Right hindlimb (tissue), 1 donor: ENCODE measurements around the gene CEP128.

Experiments
- DNase-seq: peaks from one replicate; pipeline ENCODE4 v3.0.0-alpha.2; 2018

CEP128 gene

DNA sequence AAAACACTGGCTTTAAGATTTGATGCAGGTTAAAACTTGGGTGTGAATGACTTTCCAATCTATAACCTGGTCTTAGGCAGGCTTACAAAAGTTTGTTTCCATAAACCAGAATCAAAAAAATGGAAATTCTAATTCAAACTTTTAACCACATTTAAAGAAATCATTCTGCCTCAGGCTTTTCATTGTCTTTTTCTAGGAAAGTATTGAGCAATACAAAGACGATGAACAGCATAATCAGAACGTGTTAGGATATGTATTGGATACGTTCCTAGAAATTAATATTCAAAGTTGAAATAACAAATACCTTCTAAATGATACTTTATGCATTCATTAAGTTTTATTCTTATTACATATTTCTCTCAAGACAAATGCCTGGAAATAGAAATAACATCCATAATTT lies 172.9 kb downstream of the CEP128 start:
- DNase-seq, result no peak

DNA sequence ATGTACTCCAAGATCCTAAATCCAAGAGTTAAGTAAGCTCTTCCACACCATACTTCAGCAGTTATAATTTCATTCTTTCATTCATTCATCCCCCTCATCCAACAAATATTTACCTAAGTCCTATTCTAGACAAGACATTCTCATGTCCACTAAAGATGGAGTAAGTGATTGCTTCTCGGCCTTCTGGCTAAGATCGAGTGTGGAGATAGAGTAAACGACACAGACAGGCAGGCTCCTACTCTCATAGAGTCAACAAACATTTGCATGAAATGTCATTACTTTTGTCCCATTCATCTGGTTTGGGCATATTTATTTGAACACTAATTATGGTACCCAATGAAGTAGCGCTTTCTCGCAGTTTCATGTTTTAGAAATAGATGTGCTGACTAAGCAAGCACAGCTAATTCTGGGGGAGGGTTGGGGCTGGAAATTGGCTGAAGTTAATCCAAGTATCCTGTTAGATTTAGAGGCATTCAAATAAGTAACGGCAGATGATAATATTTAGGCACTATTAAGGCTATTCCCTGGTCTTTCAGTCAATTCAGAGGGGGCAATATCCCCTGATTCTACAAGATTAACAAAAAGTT lies 176.5 kb downstream of the CEP128 start:
- no peak for DNase-seq

DNA sequence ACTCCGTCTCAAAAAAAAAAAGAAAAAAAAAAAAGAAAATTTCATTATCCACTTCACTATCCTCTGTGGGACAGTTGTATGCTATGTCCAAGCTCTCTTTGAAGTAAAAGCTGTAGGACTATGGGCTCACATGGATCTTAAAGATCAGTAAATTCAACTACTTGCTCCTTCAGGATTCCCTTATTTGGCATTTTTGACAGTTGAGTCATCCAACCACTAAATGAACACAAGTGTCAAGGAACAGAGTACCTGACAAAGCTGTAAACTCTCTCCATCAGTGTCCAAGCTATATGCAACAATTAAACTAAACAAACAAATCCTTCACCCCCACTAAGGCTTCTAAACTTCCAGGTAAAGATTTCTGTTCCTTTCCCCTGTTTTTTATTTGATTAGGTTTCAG lies 177.0 kb downstream of the CEP128 start:
- no peak for DNase-seq

DNA sequence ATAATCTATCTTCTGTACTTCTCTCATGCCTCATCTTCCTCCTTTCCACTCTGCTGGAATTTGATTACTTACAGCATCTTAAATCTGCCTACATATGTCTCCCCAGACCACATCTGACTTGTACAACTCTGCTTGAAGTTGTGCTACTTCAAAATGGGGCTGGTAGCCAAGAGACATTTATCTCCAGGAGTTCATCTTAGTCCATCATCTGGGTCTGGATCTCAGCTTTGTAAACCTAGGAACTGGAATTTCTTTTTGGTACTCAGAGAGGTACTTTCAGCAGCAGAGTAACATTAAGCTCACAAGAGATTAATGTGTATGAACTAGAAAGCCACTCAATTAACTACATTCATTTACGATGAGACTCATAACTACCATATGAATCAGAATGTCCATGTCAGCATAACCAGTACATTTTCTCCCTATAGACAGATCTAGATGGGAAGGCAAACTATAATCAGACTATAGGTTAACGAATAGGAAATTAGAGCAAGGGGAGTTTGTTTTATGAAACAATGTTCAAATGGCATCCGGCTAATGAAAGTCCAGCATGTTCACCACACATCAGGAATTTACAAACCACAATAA lies 178.8 kb downstream of the CEP128 start:
- no peak for DNase-seq

DNA sequence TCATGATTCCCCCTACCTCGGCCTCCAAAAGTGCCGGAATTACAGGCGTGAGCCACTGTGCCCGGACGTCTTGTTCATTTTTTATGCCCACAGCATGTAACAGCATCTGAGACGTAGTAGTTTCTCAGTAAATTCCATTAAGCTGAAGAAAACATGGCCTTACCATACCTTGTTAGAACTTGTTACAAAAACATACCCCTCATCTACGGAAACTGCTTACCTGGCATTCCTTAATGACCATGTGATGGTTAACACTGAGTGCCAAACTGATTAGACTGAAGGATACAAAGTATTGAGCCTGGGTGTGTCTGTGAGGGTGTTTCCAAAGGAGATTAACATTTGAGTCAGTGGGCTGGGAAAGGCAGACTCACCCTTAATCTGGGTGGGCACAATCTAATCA lies 186.8 kb downstream of the CEP128 start:
- DNase-seq, result no peak

DNA sequence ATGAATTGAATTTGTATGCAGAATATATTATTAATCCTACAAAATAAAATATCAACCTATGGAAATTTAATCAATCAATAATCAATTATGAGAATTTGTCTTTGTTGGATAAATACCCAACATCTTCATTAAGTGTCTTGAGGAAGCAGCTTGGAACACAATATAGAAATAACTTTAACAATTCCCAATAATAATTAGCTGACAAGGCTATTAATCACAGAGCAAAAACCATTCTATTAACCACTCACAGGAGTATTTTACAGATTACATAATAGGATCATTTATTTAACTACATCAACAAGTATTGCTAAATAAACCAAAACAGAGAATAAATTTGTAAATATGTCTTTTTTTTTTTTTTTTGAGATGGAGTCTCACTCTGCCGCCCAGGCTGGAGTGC lies 190.3 kb downstream of the CEP128 start:
- DNase-seq, result no peak

DNA sequence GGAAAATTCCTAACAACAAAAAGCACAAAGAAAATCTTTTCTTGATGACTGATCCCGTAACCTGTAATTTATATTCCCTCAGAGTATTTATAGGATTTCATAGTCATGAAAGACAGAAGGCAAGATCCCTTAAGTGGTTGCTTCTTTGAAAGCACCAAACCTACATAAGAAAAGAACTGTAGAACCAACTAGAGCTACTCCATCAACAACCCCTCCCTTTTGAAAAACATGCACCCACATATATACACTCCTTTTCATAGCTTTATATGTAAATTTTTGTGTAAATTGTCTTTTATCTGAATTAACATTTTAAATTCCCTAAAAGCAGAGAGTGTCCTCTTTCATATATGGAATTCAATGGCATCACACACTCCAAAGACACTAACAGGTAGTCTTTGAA lies 215.3 kb downstream of the CEP128 start:
- no peak for DNase-seq

DNA sequence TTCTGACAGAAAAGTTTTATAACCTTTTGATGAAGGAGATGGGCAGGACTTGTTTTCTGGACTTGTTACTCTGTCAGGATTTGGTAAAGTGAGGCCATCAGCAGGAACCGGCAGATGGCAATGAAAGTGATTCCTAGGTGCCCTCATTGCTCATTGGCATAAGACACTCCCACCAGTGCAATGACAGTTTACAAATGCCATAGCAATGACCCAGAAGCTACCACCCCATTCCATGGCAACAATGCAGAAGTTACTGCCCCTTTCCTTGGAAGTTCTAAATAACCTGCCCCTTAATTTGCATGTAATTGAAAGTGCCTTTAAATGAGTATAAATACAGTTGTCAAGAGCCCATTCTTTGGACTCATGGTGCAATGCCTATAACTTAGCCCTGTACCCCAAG lies 222.6 kb downstream of the CEP128 start:
- DNase-seq, result no peak

DNA sequence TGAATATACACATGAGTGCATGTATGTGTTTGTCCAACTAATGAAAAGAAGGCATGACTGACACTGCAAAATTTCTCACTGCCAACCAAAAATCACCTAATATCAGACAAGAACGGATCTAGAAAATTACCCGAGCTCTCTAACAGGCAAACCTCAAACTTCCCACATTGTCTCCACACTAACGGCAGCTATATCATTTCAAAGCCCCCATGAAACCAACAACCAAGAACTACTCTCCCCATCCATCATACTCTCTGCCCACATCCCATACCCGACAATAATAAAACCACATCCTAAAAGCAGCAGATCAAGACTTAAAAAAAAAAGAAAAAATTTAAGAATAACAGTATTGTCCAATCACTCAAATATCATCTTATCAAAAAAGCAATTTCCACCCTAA lies 227.1 kb downstream of the CEP128 start:
- no peak for DNase-seq

DNA sequence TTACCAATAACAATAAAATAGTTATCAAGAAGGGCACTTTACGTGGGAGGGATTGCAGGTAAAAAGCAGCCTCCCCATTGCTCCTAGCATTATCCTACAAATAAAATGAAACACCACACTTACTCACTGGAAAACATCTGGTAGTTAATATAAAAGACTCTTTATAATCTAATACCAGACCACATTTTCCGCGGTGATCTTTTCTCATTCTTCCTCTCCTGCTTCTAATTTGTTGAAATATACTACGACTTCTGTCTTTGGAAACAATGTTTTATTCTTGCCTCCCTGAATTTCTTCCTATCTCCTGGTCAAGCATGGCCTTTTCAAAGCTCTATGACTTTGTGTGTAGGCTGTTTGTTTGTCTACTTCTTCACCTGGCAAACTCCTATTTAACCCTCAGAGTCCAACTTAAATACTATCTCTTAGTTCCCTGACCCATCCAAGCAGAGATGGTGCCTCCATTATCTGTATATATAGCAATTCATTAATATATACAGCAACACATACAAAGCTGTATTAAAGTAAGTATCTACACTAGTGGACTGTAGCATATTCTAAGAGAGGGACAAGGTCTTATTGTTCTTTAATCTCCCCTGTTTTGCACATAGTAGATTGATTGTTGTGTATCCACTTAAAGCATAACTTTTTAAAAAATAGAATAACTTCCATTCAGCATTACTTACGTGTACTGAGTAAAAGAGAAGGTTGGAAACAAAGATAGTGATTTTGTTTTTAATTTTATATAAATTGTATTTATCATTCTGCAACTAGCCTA lies 228.3 kb downstream of the CEP128 start:
- no peak for DNase-seq

DNA sequence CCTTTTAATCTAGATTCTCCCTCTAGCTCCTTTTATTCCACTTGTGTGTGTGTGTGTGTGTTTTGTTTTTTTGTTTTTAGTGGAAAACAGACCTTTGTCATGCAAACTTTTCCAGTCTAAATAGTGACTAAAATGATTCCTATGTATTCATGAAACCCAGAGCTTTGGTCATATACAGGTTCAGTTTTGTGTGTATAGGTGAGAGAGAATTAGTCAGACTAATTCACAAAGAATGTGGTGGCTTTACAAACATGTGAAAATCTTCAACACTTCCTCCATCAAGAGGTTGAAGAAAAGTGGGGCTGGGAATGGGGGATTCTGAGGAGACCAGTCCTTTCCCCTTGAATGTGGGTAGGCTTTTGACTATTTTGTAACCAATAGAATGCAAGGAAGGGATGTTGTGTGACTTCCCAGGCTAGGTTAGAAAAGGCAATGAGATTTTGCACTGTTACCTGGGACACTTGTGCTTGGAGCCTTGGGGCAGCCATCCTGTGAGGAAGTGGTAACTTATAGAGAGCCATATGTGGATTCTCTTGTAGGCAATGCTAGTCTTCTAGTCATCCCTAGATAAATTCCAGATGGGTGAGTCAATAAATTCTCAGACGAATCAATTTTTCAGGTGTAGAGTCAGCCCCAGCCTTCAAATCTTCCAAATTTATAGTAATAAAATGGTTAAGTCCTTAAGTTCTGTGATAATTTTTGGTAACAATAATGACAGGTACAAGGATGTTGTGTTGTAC lies 236.1 kb downstream of the CEP128 start:
- no peak for DNase-seq

DNA sequence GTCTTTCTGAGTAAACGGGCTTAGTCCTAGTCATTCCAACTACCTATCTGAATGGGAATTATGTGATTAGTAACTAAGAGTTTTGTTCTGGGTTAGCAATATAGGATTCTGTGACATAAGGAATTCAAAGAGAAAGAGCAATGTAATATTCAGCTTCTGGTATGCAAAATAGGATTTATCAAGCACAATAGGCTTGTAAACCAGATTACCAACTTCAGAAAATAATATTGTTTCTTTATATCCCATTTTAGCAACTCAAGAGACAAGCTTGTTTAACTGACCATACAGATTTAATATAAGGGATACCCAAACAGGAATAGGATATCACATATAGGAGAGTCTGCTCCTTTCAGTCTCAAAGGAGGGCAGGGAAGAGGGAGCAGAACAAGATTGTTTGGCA lies 240.9 kb downstream of the CEP128 start:
- no peak for DNase-seq

DNA sequence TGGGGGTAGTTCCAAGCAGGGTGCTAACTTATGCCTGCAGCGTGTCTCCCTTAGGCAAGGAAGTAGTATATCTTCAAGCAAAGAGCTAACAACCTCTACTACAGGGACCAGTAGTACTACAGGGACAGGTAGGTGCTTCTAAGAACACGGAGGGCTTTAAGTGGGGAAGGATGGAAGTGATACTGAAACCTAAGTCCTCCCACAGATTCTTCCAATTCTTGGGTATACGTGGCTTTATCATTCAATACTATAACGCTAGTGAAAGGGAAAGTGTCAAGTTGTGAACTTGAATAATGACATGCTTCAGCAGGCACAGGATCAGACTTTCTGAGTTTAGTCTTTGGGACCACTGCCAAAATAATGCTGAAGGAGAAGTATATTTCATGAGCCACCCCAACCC lies 241.7 kb downstream of the CEP128 start:
- DNase-seq, result no peak

DNA sequence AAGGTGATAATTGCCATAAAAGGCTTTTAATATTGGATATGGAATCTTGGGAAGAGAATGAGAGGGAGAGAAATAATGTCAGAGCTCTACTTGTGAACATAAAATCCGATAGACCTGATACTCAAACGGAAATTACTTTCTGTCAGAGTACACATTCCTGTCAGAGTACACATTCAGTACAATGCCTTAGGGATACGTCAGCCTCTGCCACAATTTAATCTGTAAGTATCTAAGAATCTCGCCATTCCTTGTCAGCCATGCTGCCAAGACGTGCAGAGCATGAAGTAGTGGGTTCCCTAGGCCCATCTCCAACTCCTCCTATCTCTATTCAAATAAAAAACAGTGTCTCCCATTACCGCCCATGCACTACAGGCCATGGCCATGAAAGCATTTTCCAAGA lies 242.6 kb downstream of the CEP128 start:
- no peak for DNase-seq

DNA sequence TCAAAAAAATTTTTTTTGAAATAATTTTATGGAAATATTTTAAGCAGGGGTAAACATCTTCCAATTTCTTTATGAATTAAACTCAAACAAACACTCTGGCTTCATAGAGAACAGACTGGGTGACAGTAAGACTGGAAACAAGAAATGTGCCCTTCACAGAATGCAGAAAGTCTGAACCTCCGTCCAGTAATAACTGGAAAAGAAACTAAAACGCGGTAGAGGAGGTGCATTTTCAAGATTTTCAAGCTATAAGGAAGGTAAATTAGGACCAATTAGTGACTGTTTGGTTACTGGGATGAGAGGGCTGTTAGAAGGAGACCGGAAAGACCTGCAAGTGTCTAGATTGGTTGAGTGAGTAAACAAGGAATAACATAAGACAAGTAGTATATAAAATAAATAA lies 245.7 kb downstream of the CEP128 start:
- DNase-seq, result no peak

DNA sequence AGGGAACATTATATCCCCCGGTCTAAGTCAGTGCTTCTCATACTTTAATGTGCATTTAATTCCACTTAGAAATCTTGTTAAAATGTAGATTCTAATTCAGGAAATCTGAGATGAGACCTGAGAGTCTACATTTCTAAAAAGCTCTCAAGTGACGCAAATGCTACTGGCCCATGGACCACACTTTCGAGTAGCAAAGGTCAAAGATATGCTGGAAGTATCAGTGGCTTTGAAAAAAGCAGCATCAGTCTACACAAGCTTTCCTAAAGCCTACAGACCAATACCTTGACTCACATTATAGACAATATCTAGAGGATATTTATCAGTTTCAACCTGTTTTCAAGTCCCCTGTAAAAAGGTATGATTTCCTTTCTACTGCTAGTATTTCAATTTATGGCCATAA lies 248.6 kb downstream of the CEP128 start:
- DNase-seq, result no peak

DNA sequence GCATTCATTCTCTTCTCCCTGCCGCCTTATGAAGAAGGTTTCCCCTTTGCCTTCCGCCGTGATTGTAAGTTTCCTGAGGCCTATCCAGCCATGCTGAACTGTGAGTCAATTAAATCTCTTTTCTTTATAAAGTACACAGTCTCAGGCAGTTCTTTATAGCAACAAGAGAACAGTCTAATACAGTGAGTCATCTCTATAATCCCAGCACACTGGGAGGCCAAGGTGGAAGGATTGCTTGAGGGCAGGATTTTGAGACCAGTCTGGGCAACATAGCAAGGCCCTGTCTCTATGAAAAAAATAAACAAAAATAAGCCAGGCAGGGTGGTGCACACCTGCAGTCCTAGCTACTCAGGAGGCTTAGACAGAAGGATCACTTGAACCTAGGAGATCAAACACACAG lies 259.9 kb downstream of the CEP128 start:
- DNase-seq, result no peak

DNA sequence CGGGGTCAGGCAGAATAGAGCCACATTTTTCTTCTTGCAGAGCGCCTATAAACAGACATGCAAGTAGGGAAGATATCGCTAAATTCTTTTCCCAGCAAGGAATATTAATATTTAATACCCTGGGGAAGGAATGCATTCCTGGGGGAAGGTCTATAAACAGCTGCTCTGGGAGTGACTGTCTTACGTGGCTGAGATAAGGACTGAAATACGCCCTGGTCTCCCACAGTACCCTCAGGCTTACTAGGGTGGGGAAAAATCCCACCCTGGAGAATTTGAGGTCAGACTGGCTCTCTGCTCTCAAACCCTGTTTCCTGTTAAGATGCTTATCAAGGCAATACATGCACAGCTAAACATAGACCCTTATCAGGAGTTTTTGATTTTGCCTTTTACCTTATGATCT lies 262.3 kb downstream of the CEP128 start:
- no peak for DNase-seq

DNA sequence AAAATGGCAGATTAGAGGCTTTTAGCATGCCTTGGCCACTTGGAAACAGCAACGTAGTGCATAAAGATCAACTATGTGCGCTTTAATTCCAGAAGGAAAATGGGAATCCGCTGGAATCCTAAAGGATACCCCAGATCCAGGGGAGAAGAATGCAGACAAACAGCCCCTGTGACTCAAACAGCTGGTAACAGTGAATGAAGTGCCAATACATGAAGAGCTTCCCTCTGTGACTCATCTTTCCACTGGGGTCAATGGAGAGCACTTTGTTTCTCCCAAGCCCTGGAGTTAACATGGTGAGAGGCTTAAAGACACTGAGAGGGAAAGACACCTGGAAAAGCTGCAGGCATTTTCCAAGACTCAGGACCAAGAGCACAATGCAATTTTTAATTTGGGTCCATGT lies 263.1 kb downstream of the CEP128 start:
- no peak for DNase-seq

DNA sequence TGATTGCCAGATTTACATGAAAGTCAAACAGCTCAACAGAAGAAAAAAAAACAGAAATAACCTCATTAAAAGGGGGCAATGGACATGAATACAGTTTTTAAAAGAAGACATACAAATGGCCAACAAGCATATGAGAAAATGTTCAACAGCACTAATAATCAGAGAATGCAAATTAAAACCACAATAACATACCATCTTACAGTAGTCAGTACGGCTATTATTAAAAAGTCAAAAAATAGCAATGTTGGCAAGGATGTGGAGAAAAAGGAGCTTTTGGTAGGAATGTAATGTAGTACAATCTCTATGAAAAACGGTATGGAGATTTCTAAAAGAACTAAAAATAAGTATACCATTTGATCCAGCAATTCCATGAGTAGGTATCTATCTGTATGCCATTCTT lies 272.1 kb downstream of the CEP128 start:
- DNase-seq, result no peak

DNA sequence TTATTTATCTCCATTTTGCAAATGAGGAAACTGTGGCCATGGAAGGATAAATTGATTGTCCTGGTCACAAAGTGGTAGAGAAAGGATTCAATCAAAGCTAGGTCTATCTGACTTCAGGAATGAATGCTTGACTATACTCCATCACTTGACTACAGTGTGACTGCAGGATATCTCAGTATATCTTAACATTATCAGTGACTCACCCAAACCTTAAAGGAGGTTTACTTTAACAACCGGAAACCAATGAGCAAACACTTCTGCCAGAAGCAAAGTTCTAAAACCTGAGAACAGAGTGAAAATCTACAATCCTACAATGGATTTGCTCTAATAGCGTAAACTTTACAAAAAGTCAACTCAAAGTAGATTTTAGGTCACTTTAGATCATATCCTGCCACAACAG lies 277.0 kb downstream of the CEP128 start:
- DNase-seq, result no peak

DNA sequence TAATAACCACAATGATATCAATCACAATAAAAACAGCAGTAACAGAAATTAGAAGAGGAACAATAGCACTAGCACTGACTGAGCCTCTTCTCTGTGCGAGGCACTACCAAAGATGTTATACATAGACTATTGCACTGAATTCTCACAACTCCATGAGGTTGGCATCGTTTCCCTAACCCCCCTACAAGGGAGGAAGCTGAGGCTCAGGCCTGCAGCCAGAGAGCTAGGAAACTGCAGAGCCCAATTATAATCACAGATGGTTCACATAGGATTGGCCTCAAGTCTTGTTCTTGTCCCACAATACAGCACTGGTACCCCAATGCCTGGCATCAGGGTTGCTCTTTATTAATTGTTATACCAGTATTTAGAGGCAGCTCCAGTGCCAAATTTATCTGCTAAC lies 278.0 kb downstream of the CEP128 start:
- no peak for DNase-seq

DNA sequence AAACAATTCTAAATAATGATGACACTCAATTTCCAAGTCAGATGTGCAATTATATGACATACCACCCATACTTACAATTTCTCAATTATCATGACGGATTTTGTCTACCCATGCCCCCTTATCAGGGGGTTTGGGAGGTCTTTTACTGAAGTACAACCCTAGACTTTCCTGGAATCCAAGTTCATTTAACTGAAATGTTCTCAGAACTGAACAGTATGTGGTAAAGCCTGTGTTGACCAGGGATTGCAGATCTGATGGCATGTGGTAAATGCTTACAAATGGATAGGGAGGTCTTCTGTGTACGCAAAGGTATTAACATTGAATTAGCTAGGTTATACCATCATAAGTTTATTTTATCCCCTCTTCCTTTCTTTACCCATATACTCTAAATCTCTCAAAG lies 281.8 kb downstream of the CEP128 start:
- no peak for DNase-seq

DNA sequence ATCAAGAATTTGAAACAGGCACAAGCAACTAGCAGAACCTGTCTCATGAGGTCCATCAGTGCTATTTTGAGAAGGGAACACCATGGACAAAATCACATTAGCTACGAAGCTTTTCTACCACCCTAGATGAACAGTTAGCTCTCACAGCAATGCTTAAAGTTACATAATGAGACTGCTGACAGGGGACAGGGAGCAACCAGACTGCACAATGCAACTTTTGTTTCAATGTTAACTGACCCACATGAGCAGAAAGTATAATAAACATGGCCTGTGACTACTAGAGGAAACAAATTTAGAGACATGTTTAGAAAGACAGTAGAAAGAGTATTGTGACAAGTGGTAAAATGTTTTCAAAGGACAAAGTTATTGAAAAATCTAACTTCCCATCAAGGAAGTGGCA lies 282.8 kb downstream of the CEP128 start:
- DNase-seq, result no peak
